HPDE6-E6E7 (cell line): ENCODE data around the gene DGKK.

Source experiments
- DNase-seq: peaks from one replicate; pipeline ENCODE4 v3.0.0; 2011; ENCODE audit warnings: missing footprints; ENCODE audit errors: extremely low spot score

The DGKK gene, protein sequence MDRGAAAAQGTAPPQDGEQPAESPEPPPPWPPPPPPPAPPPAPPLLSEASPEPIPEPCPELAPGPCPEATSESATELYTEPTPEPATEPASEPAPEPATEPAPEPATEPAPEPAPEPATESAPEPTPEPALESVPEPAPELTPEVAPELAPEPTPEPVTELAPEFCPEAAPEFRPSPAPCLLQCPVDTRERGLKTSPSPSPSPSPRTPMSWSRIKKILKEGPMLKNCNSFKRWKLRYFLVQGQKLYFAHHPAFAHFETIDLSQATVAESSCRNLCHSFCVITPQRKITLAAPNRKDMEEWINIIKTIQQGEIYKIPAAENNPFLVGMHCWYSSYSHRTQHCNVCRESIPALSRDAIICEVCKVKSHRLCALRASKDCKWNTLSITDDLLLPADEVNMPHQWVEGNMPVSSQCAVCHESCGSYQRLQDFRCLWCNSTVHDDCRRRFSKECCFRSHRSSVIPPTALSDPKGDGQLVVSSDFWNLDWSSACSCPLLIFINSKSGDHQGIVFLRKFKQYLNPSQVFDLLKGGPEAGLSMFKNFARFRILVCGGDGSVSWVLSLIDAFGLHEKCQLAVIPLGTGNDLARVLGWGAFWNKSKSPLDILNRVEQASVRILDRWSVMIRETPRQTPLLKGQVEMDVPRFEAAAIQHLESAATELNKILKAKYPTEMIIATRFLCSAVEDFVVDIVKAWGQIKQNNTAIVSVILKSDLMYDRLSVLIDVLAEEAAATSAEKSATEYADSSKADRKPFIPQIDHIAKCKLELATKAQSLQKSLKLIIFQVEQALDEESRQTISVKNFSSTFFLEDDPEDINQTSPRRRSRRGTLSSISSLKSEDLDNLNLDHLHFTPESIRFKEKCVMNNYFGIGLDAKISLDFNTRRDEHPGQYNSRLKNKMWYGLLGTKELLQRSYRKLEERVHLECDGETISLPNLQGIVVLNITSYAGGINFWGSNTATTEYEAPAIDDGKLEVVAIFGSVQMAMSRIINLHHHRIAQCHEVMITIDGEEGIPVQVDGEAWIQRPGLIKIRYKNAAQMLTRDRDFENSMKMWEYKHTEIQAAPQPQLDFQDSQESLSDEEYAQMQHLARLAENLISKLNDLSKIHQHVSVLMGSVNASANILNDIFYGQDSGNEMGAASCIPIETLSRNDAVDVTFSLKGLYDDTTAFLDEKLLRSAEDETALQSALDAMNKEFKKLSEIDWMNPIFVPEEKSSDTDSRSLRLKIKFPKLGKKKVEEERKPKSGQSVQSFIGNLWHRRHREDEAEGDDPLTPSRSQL

DNA sequence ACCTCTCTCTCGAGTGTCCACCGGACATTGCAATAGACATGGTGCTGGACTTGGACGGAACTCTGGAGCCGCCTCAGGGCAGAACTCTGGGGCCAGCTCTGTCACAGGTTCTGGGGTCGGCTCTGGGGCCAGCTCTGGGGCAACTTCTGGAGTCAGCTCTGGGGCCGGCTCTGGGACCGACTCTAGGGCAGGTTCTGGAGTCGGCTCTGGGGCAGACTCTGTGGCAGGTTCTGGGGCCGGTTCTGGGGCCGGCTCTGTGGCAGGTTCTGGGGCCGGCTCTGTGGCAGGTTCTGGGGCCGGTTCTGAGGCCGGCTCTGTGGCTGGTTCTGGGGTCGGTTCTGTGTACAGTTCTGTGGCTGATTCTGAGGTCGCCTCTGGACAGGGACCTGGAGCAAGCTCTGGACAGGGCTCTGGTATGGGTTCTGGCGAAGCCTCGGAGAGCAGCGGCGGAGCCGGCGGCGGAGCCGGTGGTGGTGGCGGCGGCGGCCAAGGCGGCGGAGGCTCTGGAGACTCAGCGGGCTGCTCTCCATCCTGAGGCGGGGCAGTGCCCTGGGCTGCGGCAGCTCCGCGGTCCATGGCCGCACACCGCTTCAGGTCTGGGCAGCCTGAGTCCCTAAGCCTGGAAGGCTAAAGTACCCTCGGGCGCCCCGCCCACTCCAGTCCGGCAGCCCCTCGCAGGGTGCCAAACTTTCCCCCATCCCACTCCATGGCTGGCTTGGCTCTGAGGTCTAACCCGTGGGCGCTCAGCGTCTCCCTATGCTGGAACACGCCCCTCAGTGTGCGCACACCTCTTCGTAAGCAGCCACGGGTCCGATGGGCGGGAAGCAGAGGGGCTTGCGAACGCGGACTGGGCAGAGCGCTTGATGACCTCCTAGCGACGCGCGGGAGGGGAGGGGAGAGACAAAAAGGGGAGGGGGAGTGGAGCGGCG, at the start of gene DGKK:
TSS of gene DGKK (minus strand) at position 723 of the 929 bp plus-strand sequence. CDS start at position 576, 147 bp downstream.
- no peak for DNase-seq

DNA sequence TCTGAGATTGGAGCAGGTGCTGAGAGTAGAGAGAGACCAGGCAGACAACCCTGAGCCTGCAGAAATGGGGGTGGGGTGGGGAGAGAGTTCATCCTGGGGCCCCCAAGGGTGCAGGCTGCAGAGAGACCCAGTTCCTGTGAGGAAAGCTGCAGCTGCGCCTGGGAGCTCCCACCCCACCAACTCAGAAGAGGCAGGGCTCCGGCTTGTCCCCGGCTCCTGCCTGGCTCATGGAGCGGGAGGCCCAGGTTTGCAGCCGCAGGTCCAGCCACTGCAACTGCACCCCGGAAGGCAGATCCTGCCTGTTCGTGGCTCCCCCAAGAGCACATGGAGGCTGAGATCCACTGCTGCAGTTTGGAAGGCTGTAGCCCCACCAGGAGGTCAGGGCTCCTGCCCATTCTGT, 44.2 kb upstream of the DGKK start:
- no peak for DNase-seq

DNA sequence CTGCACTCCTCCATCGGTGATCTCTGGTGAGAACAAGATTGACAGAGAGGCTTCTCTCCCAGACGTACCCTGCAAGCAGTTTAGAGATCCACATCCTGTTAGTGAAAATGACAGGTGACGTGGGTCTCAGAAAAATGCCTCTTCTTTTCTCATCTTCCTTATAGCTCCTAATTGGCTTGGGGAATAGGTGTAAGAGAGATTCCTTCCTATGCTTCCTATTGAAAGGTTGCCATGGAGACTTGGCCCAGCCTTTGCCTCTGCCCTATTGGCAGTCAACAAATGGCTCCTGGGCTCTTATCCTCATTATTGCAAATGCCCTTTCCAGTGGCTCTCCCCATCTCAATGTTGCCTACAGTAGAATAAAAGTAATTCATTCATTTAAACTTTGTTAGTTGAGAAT, 26.5 kb upstream of the DGKK start:
- DNase-seq = no peak

DNA sequence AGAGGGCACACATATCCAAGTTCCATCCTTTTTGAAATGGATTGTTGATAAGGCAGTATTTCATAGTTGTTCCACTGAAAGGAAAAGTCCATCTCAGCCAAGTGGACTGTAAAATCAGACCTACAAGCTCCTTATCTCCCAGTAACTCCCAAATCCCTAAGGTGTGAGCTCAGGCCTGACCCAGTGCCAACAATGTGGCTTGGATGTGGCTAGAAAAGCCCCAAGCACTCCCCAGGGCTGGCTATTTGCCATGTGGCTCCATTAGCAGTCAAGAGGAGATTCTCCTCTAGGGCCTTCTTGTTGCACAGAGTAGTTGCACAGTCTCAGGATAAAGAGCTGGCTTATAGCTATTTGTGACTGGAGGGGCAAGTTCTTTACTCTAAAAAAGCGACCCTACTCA, 25.0 kb upstream of the DGKK start:
- no peak for DNase-seq

DNA sequence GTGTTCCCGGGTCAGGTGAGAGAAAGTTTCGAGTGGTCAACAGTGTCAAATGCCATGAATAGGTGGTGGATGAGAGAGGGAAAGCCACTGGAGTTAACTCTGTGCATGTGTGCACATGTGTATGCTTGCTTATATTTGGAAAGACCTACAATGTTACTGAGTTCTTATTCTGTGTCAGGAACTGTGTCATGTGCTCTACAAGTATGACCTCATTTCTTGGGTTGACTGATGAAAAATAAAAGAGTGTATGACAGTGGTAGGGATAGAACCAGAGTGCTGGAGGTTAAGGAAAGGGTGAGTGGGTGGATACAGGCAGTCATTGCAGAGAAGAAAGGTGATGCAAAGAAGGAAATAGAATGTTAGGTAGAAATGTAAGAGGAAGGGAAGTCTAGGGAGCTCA, 22.1 kb upstream of the DGKK start:
- DNase-seq = no peak

DNA sequence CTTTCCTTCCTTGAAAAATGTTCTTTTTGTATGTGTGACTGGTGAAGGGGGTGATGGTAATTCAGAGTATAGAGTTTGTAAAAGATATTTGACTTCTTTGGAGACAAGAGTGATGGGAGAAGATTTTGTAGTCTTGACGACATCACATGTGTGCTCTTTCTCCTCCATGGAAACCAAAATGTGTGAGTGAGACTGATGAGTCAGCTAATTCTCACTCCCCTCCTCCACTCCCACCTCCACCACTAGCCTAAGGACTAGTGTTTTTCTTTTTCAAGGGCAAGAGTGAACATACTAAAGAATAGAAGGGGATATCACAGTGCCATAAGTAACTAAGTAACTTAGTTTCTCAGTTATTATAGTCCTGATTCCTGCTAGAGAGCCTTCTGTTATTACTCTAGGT, 14.0 kb upstream of the DGKK start:
- DNase-seq = no peak

DNA sequence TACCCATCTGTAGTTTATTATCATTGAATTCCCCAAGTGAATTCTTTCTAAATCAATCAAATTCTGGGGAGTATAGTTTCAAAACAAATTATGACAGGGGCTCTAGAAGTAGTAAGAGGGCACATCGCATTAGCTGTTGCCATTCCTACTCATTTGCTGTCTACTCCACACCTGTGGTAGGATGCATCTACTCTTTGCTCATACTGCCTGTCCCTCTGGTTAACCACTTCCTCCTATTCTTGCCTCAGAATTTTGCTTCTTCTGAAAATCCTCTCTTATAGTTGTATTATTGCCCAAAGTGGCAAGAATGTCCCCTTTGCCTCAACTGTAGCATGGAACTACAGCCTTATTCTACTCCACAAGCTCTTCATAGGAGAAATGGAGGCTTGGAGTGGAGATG, 12.7 kb upstream of the DGKK start:
- DNase-seq = no peak

DNA sequence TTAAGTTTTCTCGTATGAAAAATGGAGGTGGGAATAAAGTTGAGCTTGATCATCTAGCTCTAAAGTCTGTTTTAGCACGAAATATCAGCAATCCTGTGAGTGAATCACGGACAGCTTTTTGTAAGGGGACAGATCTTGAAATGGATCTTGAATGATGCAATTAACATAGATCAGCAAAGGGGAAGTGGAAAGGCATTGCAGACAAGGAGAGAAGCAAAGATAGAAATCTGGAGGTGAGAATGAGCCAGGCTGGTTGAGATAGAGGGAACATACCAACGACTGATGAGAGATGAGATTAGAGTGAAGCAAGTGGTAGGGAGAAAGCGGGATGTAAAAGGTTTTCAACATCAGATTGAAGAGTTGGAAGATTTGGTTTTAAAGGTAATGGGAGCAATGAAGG, 4.6 kb upstream of the DGKK start:
- no peak for DNase-seq

DNA sequence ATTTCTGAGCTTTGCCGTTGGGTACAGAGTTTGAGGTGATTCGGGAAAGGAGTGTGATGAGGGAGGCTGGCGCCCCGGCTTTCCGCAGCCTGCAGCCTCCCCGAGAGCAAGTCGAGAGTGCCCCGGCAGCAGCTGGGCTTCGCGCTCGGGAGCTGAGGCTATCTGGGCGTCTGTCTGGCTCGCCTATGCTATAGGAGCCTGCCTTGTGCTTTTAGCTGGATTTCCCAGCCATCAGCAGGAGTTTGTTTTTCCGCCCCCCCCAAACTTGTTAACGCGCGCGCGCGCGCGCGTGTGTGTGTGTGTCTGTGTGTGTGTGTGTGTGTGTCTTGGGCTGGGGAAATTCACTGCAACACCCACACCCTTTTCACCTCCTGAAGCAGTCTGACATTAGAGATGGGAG, 765 bp upstream of the DGKK start:
- DNase-seq = no peak

DNA sequence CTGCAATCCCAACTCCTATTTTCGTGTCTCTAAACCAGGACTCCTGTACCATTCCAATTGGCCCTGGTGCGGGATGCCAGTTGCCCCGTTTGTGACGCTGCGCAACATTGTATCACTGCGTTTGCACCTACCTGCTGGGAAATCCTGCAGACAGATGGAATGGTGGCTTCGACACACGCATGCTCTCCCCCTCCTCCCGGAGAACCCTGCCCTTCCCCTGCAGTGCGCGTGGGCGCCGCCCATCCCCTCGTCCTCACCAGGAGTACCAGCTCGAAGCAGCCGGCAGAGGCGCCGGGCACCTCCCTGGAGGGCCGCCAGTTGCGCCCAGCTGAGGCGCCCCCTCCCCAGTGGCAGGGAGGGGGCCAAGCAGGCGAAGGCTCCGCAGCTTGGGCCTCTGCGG, 1.4 kb downstream of the DGKK start:
- DNase-seq = no peak

DNA sequence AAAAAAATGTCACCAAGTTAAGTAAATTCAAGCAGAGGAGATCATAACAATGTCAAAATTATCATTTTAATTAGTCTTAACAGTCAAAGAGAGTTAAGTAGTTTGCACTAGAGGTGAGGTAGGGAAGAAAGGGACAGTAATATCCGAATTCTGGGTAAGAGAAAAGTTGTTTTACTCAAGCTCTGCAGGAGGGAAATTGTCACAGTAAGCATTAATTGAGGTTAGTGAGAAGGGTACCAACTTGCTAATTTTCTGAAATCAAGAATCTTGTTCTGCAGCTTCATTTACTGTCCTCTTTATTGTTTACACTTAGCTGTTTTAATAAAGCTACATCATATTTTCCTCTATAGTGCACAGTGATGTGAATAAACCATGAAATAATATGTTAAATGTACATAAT, 11.0 kb downstream of the DGKK start:
- no peak for DNase-seq

DNA sequence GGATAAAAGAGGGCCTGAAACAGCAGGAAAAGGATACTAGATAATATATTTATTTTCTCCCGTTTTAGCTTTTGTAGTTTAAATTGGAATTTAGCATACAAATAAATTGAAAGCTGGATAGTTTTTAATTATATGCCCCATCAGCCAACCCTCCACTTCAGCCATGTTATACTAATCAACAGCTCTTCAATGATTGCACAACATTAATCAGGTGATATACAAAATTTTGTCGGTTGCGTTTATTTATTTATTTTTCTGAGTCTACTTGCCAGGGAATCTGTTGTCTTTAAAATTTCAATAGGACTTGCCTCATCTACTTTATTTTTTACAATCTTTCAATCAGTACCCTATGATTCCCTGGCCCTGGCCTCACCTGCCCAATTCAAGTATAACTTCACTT, 12.1 kb downstream of the DGKK start:
- no peak for DNase-seq

DNA sequence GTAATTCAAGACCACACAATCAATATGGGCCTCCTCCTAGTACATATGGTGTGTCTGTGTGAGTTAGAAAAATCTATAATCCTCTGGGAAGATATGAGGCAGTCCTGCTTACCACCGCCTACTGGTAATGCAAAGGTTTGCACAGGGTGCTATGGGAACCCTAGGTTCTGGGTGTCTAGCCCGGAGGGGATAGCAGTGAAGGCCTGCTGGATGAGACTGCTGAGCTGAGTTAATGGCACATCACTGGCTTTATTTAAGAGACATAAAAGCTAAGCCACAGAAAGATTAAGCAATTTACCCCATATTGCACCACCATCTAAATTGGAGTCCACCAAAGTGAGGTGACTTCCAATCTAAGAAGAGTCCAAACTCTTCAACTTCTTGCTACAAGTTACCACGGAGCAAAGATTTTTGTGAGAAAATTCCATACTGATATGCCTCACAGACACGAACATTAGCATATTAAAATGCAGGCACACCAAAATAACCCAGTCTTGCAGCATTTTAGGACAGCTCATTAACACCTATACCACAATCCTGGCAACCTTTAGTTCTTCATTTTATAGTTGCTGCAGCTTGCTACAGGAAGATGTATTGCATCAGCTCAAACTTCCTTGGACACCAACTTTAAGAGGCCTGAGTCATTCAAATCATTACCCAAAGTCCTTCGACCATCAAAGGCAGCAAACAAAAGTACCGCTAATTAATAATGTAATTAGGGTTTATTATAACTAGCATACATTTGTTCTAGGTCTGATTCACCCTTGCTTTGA, 13.7 kb downstream of the DGKK start:
- no peak for DNase-seq

DNA sequence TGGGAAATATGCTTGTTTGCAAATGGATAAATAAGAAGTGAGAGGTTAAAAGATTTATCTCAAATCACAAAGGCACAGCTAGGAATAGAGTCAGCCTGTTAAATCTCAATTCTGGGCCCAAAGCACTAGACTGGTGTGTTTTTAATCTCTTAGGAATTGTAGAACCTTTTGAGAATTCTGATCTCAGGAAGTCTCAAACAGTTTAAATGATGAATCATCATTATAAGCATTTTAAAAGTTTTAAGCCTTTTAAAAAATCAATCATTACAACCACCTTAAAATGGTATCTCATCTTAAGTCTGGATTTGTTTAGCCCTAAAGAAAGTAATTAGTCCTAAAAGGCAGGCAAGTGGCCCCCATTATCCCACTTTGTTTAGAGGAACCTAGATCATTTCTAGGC, 17.8 kb downstream of the DGKK start:
- no peak for DNase-seq

DNA sequence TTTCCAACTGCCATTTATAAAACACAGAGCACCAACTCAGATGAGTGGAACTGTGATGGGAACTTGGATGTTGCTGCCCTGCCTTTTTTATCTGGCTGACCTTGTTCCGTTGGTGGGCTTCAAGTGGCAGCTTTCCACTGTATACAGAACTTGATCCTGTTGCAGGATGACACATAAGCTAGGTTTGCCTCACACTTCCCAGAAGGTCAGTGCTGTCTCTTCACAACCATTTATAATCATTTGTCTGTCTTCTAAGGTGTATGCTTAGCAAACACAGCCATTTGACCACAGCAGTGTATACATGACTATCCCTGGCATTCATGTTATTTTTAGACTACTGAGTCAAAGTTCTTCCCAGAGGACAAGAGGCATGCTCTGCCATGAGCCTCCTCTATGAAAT, 20.3 kb downstream of the DGKK start:
- no peak for DNase-seq

DNA sequence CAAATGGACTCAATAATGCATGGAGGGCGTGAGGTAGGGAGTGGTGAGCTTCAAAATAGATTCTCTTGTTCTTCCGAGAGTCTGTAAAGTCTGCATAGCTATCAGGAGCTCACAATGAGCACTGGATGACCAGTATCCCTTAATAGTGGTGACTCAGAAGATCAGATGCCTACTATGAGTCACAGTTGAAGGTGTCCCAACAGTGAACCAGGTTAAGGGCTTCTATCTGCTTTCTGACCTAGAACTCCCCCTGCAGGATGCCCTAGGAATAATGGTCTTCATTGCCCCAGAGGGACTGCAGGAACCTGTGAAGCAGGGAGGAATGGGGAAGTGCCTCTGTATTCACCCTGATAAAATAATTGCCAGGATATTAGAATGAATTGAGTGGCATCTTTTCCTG, 22.1 kb downstream of the DGKK start:
- peak; percentile 4 for DNase-seq

DNA sequence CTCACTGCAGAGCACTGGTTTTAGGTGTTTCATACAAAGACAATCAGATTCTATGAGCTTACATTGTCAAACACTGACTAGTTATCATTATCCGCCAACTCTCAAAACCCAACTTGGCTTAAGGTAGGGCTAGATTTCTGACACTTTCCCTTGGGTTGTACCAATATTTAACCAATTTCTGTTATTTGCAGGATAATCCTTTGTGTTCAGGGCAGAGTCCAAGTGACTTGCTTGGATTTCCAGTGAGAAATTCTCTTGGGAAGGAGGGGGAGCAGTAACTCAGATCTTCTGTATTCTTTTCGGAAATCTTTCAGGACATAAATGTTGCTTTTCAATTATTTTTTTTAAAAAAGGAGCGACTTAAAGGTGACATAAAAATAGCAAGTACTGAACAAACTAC, 23.1 kb downstream of the DGKK start:
- no peak for DNase-seq

DNA sequence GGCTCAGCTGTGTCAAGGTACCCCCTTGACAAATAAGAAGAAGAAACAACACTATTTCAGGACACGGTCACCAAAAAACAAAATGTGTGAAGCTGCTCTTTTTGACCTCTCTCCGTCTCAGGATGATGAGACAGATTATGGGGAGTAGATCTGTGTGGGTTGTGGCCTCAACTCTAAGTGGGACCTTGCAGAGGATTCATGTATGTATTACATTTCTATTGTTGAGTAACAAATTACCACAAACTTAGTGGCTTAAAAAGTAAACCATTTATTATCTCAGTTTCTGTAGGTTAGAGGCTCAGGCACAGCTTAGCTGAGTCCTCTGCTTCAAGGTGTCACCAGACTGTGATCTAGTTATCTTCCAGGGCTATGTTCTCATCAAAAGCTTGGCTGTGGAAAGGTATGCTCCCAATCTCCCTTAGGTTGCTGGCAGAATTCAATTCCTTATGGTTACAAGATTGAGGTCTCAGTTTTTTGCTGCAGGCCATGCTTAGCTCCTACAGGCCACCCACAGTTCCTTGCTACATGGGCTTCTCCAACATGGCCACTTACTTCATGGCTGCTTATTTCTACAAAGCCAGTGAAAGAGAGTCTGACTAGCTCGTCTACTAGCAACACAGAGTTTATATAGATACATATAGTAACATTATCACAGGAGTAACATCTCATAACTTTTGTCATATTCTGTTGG, 28.1 kb downstream of the DGKK start:
- no peak for DNase-seq

DNA sequence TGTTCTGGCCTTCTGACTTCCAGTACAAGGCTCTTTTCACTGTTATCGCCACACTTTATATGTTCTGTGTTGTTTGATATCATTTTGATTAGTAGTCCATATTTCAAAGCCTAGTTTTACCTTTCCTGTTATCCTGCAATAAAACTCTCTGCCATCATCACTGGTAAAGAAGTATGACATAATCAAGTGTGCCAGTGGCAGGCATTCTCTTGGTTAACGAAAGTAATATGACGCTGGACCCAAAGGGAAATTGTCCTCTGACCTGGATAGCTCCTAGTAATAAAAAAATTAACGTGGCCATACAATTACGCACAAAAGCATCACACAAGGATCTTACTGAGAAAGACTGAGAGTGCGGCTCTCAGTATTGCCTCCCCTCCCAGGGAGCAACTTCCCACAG, 33.8 kb downstream of the DGKK start:
- DNase-seq = no peak

DNA sequence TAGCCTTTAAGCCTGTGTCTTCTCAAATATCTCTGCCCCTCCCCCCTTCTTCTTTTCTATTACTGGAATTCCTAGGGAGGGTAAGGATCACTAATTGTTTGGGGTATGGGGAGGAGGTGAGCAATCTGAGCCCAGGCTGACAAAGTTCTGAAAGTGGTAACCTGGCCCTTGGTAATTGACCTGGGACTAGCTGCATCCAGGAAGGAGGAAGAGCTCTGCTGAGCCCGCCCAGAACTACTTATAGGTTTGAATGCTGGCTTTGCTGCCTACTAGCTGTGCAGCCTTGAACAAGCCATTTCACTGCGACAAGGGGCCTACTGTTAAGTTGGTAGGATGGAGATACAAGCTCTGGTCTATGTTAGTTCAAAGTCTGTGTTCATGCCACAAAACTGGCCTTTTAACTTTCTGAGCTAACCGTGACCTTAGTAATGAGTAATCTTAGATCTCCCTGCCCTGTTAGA, 37.8 kb downstream of the DGKK start:
- no peak for DNase-seq
